Tibial artery (tissue), 4 donors: ENCODE results near the gene MBNL3.

Experiments used
- DNase-seq, 2 donors: peaks; one replicate each; pipeline ENCODE4 v3.0.0-alpha.2; 2019
- H3K27ac ChIP-seq, 2 donors: fragments of 200-600 bp; sonication (generic) in 1 of 2; 1 replicate in 1 of 2; 2 replicates in 1 of 2; pipeline ENCODE4 v1.5.1; 2018 to 2019; ENCODE audit warnings: mild to moderate bottlenecking in 1 of 2
- H3K27me3 ChIP-seq, 2 donors: fragments of 200-600 bp; sonication (generic) in 1 of 2; one replicate each; pipeline versions ENCODE4 v1.5.1 to v1.6.0; 2016 to 2019
- H3K36me3 ChIP-seq, 3 donors: fragments of 200-600 bp; sonication (generic) in 2 of 3; one replicate each; pipeline ENCODE4 v1.5.1; 2016 to 2019; ENCODE audit warnings: mild to moderate bottlenecking in 2 of 3
- H3K4me1 ChIP-seq, 4 donors: fragments of 200-600 bp; sonication (generic) in 2 of 4; 1 replicate in 3 of 4; 2 replicates in 1 of 4; pipeline ENCODE4 v1.5.1; 2016 to 2019
- H3K4me3 ChIP-seq, 2 donors: fragments of 200-600 bp; sonication (generic) in 1 of 2; 1 replicate in 1 of 2; 2 replicates in 1 of 2; pipeline ENCODE4 v1.5.1; 2018 to 2019; ENCODE audit warnings: mild to moderate bottlenecking in 2 of 2
- H3K9me3 ChIP-seq, 3 donors: fragments of 200-600 bp; sonication (generic) in 1 of 3; one replicate each; pipeline ENCODE4 v1.5.1; 2016 to 2019
- intact Hi-C: fragments of 100-400 bp; cut with DNase I; formaldehyde crosslinking; loops from one replicate; pipeline ENCODE4 v1.15.0; 2023; ENCODE audit warnings: low total_unique reads
- TF ChIP-seq, protein P1 (sequence below), 2 experiments: fragments of 200-600 bp in 1 of 2; fragments of 450-650 bp in 1 of 2; IDR thresholded peaks; one replicate each; pipeline ENCODE4 v1.5.1; 2017 to 2019; ENCODE audit warnings: antibody characterized with exemption in 2 of 2, mild to moderate bottlenecking in 1 of 2, moderate library complexity in 1 of 2

MBNL3 gene

GRCh38 chrX:132488819-132489577 is at the start of gene MBNL3:
Gene MBNL3 (minus strand): TSS chrX:132489038. CDS start chrX:132439611, 49,427 bp downstream.
- TF ChIP-seq, protein P1, sequence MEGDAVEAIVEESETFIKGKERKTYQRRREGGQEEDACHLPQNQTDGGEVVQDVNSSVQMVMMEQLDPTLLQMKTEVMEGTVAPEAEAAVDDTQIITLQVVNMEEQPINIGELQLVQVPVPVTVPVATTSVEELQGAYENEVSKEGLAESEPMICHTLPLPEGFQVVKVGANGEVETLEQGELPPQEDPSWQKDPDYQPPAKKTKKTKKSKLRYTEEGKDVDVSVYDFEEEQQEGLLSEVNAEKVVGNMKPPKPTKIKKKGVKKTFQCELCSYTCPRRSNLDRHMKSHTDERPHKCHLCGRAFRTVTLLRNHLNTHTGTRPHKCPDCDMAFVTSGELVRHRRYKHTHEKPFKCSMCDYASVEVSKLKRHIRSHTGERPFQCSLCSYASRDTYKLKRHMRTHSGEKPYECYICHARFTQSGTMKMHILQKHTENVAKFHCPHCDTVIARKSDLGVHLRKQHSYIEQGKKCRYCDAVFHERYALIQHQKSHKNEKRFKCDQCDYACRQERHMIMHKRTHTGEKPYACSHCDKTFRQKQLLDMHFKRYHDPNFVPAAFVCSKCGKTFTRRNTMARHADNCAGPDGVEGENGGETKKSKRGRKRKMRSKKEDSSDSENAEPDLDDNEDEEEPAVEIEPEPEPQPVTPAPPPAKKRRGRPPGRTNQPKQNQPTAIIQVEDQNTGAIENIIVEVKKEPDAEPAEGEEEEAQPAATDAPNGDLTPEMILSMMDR (IDR thresholded peaks at IDR 0.05), result no peak
- Histone ChIP-seq H3K4me1 (no peaks in the 10 kb centered on the region), H3K4me3 (peak within 1 kb of the TSS; percentile 66 to 80), H3K36me3 (no peaks in the 10 kb centered on the region), H3K9me3 (no peaks in the 10 kb centered on the region), H3K27ac (peak within 1 kb of the TSS; percentile 65 to 69), H3K27me3 (no peaks in the 10 kb centered on the region)
- intact Hi-C loops, result no loop called here
- peak; percentile 45 to 68 for DNase-seq

DNA sequence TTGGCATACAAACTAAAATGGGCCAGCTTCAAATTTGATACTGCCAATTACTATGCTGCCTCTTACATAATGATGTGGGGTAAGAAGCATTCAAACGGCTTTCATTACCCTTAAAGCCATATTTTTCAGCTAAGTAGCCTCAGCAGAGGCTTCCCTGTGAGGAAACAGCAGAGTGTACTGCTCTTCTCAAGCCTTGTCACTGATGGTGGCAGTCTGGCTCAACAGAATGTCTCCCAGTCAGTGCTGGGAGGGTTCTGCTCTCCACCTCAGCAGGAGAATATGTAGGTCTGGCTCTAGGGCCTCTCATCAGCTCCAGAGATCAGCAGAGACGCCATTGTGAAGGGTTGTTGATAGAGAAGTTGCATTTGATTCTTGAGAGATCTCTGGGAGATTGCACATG is 44.6 kb upstream of the MBNL3 start:
- H3K27ac ChIP-seq, result no peak overlapping the region
- H3K4me1 ChIP-seq, result no peaks in the 10 kb centered on the region
- no peaks in the 10 kb centered on the region for H3K9me3 ChIP-seq
- intact Hi-C loops, result no loop called here
- no peaks in the 10 kb centered on the region for H3K36me3 ChIP-seq
- no peak for DNase-seq
- TF ChIP-seq, protein P1 (IDR thresholded peaks at IDR 0.05), result no peak
- H3K27me3 ChIP-seq, result no peaks in the 10 kb centered on the region
- H3K4me3 ChIP-seq, result no peak overlapping the region

- Histone ChIP-seq H3K4me1 (no peaks in the 10 kb centered on the region), H3K27me3 (no peaks in the 10 kb centered on the region), H3K36me3 (no peaks in the 10 kb centered on the region), H3K9me3 (no peaks in the 10 kb centered on the region), H3K27ac (no peak overlapping the region), H3K4me3 (no peak overlapping the region)
- no peak for DNase-seq
- intact Hi-C loops, result no loop called here
- TF ChIP-seq, protein P1 (IDR thresholded peaks at IDR 0.05), result no peak
These were observed 44.1 kb upstream of the MBNL3 start for GRCh38 chrX:132532913-132533312.

- H3K36me3 ChIP-seq, result no peaks in the 10 kb centered on the region
- no peaks in the 10 kb centered on the region for H3K4me1 ChIP-seq
- intact Hi-C loops, result no loop called here
- no peak for DNase-seq
- TF ChIP-seq, protein P1 (IDR thresholded peaks at IDR 0.05), result no peak
- H3K27me3 ChIP-seq, result no peaks in the 10 kb centered on the region
- no peak overlapping the region for H3K4me3 ChIP-seq
- H3K27ac ChIP-seq, result no peak overlapping the region
- no peaks in the 10 kb centered on the region for H3K9me3 ChIP-seq
These were observed 43.3 kb upstream of the MBNL3 start for GRCh38 chrX:132532097-132532496.

DNA sequence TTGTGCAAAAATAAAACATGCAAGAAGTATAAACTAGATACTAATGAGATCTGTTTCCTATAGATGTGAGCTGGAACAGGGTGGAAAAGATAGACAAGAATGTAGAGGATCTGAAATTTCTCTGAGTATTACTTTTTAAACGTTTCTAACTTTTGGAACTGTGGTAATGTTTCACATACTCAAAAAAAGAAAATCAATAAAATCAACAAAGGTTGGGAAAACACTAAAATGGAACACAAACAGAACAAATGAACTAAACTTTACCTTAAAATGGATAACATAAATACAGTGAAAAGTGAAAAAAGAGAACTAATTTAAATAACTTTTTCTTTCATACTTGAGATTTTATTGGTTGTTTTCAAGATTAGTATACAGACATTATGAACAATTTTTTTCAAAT is 32.0 kb upstream of the MBNL3 start:
- Histone ChIP-seq H3K4me1 (no peaks in the 10 kb centered on the region), H3K9me3 (no peaks in the 10 kb centered on the region), H3K4me3 (no peak overlapping the region), H3K27me3 (no peaks in the 10 kb centered on the region), H3K27ac (no peak overlapping the region), H3K36me3 (no peaks in the 10 kb centered on the region)
- no peak for DNase-seq
- intact Hi-C loops, result no loop called here
- TF ChIP-seq, protein P1 (IDR thresholded peaks at IDR 0.05), result no peak
